Activated T-cell treated with anti-CD3 and anti-CD28 coated beads for 24 hours (primary cell): ENCODE data around the gene WNT4.

Source experiments
- DNase-seq: peaks from one replicate; pipeline ENCODE4 v3.0.0-alpha.2; 2020; ENCODE audit warnings: low read depth

The WNT4 gene

GRCh38 chr1:22074803-22075202 is 68.1 kb downstream of the WNT4 start:
- no peak for DNase-seq

- no peak for DNase-seq
These were observed 71.4 kb downstream of the WNT4 start for GRCh38 chr1:22071511-22071910.
